Fibroblast of peridontal ligament (primary cell): ENCODE results near the gene SNX25.

Experiments
- DNase-seq: peaks from one replicate; pipeline ENCODE4 v3.0.0-alpha.2; 2010; ENCODE audit errors: extremely low read depth

SNX25 gene

GRCh38 chr4:185343726-185344581 is 134.6 kb downstream of the SNX25 start:
- DNase-seq, result peak; percentile 56

GRCh38 chr4:185344743-185345538 is 135.5 kb downstream of the SNX25 start:
- no peak for DNase-seq

- DNase-seq, result peak; percentile 58
These were observed 137.7 kb downstream of the SNX25 start for GRCh38 chr4:185346975-185347601.

- no peak for DNase-seq
These were observed 142.3 kb downstream of the SNX25 start for GRCh38 chr4:185351691-185352090.

GRCh38 chr4:185352202-185352601 is 142.8 kb downstream of the SNX25 start:
- DNase-seq, result no peak

GRCh38 chr4:185352741-185353140 is 143.3 kb downstream of the SNX25 start:
- no peak for DNase-seq

GRCh38 chr4:185357211-185357610 is 147.8 kb downstream of the SNX25 start:
- DNase-seq, result no peak

GRCh38 chr4:185357733-185358440 is 148.5 kb downstream of the SNX25 start:
- DNase-seq, result no peak

GRCh38 chr4:185358514-185358913 is 149.1 kb downstream of the SNX25 start:
- DNase-seq, result peak; percentile 59

DNA sequence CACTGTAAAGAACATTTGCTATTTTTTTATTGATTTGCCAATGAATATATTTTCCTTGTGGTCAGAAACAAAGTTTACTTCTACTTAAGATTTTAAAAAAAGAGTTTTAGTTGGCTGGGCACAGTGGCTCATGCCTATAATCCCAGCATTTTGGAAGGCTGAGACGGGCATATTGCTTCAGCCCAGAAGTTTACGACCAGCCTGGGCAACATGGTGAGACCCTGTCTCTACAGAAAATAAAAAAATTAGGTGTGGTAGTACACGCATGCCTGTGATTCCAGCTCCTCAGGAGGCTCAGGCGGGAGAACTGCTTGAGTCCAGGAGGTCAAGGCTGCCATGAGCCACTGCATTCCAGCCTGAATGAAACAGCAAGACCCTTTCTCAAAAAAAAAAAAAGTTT is 149.6 kb downstream of the SNX25 start:
- no peak for DNase-seq

- DNase-seq, result peak; percentile 53
These were observed 150.5 kb downstream of the SNX25 start for GRCh38 chr4:185359767-185360446.

DNA sequence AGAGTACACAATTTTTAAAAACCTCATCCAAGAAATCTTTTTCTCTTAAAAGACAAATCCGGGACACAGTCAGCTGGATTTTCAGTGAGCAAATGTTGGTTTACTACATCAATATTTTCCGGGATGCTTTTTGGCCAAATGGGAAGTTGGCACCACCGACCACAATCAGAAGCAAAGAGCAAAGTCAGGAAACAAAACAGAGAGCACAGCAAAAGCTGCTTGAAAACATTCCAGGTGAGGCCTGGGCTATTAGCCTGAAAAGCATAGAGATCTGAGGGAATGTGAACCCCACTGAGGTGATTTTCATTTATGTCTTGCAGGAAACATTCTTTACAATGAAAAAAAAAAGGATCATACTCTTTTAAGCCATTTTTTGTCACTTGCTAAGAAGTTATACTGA is 152.5 kb downstream of the SNX25 start:
- no peak for DNase-seq

GRCh38 chr4:185362570-185362969 is 153.2 kb downstream of the SNX25 start:
- peak; percentile 66 for DNase-seq

DNA sequence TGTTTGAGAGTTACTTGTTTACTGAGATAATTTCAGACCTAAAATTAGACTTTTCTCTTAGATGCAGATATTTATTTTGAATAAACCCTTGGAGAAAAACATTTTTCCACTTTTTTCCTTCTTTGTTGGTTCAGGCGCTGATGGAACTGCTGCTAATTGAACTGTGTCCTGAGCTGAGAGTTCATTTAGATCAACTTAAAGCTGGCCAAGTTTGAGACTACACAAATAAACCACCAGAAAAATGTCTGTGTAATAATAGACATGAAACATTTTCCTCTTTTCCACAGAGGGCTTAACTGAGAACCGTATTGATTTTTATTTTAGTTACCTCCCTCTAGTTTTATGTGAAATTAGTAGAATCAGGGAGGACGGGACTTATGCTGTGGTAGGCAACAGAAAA is 153.9 kb downstream of the SNX25 start:
- peak; percentile 12 for DNase-seq

DNA sequence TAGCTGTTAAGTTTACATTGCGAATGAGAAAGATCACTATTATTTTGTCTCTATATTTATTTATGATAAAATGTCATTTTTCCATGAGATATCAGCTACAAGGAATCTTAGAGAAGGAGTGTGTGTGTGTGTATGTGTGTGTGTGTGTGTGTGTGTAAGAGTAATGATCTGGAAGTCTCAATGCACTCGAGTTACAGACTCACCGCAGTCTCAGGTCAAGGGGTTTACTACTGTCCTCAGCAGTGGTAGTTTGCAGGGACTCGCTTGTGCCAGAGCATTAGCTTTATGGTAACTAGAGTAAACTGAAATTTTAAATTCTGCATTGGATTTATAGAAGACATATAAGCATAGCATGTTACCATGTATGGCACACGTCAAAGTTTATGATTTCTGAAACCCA is 155.5 kb downstream of the SNX25 start:
- DNase-seq, result no peak

DNA sequence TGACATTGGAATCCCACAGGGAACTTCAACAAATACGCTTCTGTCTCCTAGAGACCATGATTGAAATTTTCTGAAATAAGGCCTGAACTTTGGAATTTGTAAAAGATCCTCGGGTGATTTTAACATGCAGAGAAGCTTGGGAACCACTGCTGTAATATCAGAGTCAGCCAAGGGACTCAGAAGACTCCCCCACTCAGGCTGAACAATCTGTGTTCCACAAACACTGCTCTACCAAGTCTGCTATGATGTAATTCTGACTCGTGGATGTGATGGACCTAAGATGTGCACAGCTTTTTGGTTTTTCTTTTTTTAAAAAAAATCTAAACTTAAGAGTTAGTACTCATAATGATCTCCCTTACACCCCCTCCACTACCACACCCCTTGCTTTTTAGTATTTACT is 160.3 kb downstream of the SNX25 start:
- peak; percentile 19 for DNase-seq

- DNase-seq, result no peak
These were observed 161.0 kb downstream of the SNX25 start for GRCh38 chr4:185370268-185370949.

DNA sequence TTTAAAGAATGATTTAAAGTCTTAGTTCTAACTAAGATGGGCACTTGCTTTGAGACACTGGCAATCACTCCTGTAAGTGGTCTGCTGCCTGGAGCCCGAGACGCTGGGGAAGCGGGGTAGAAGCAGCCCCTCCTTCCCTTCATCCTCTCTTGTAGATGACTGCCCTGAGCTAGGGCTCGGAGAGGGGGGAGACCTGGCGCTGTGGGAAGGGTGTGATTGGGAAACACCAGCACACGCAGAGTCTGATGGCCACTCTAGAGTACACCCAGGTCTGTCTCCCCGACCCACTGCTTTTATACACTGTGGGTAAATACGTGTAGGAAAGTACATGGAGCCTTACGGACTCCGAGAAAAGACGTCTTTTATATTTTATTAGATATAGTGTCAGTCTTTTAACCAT is 162.3 kb downstream of the SNX25 start:
- DNase-seq, result no peak

- no peak for DNase-seq
These were observed 164.6 kb downstream of the SNX25 start for GRCh38 chr4:185374027-185374426.

GRCh38 chr4:185374573-185374972 is 165.2 kb downstream of the SNX25 start:
- DNase-seq, result no peak

DNA sequence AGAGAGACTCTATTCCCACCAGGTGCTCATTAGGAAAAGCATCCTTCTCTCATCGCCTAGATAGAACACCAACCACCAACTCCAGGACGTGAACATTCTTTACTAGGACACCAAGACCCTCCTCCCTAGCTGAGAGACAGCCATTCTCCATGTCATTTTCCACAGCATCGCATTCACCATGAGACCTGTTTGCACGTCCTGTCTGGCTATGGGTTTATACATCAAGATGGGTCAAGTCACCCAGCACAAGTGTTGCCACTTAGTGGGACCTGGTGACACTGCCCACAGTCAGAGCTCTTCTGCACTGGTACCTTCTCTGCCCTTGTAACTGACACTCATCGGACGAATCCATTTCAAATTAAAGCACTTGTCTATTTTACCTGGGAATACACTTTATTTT is 168.9 kb downstream of the SNX25 start:
- DNase-seq, result no peak
